Endothelial cell (in vitro differentiated cells): ENCODE data around the gene PPP1R12C. TPM values are rescaled to one million over a fixed set of nuclear protein-coding genes. Genes with fewer than 3 reads are reported as not detected.

Source experiments
- DNase-seq: peaks from one replicate; pipeline ENCODE4 v3.0.0; 2021; ENCODE audit warnings: low spot score
- H3K27ac Mint-ChIP-seq: one replicate; pipeline ENCODE4 v1.8.0; 2021; ENCODE audit warnings: mixed read lengths, inconsistent platforms; ENCODE audit not compliant: unreplicated experiment
- H3K27me3 Mint-ChIP-seq: one replicate; pipeline ENCODE4 v1.8.0; 2021; ENCODE audit warnings: mild to moderate bottlenecking, moderate library complexity, mixed read lengths, inconsistent platforms; ENCODE audit not compliant: unreplicated experiment
- H3K36me3 Mint-ChIP-seq: one replicate; pipeline ENCODE4 v1.8.0; 2021; ENCODE audit warnings: mild to moderate bottlenecking, low read depth, mixed read lengths, inconsistent platforms; ENCODE audit not compliant: unreplicated experiment
- H3K4me1 Mint-ChIP-seq: one replicate; pipeline ENCODE4 v1.8.0; 2021; ENCODE audit warnings: mild to moderate bottlenecking, mixed read lengths, inconsistent platforms; ENCODE audit not compliant: unreplicated experiment
- H3K4me3 Mint-ChIP-seq: one replicate; pipeline ENCODE4 v1.8.0; 2021; ENCODE audit warnings: mild to moderate bottlenecking, mixed read lengths, inconsistent platforms; ENCODE audit not compliant: unreplicated experiment
- H3K9me3 Mint-ChIP-seq: one replicate; pipeline ENCODE4 v1.8.0; 2021; ENCODE audit warnings: mixed read lengths, inconsistent platforms; ENCODE audit not compliant: unreplicated experiment
- CTCF ChIP-seq: fragments of 200-600 bp; sonication (generic); IDR thresholded peaks from one replicate; pipeline ENCODE4 v1.5.0; 2021; ENCODE audit warnings: antibody characterized with exemption; ENCODE audit not compliant: unreplicated experiment
- total RNA-seq: library from RNA; stranded (reverse); fragmentation: NEBNext Ultra II Directional; extraction: Animal tissue kit (Norgen Biotek cat#: 25700); gene quantifications from one replicate; pipeline ENCODE4 v1.2.1, GENCODE V29; 2021; ENCODE audit not compliant: unreplicated experiment

The PPP1R12C gene
- total RNA-seq, 1 donor from 2014 or later = 136 TPM

- Mint-ChIP-seq H3K36me3 (peaks cover 35% of the 10 kb centered on the region), H3K4me3 (no peak overlapping the region), H3K4me1 (no peaks in the 10 kb centered on the region), H3K9me3 (no peaks in the 10 kb centered on the region), H3K27me3 (peaks cover 1% of the 10 kb centered on the region), H3K27ac (no peak overlapping the region)
- no peak for TF ChIP-seq CTCF
- no peak for DNase-seq
These were observed 14.2 kb downstream of the PPP1R12C start for GRCh38 chr19:55103190-55103589.

GRCh38 chr19:55101261-55101660 is 16.2 kb downstream of the PPP1R12C start:
- no peak for DNase-seq
- Mint-ChIP-seq H3K4me3 (no peak overlapping the region), H3K9me3 (no peaks in the 10 kb centered on the region), H3K27ac (no peak overlapping the region), H3K36me3 (peaks cover 33% of the 10 kb centered on the region), H3K4me1 (peaks cover 5% of the 10 kb centered on the region), H3K27me3 (peaks cover 5% of the 10 kb centered on the region)
- no peak for TF ChIP-seq CTCF

- peak; percentile 20 for DNase-seq
- Mint-ChIP-seq H3K36me3 (peaks cover 29% of the 10 kb centered on the region), H3K27ac (peak overlapping the region; percentile 24), H3K4me3 (peak overlapping the region; percentile 74), H3K9me3 (no peaks in the 10 kb centered on the region), H3K4me1 (peaks cover 6% of the 10 kb centered on the region), H3K27me3 (peaks cover 3% of the 10 kb centered on the region)
- no peak for TF ChIP-seq CTCF
These were observed 17.6 kb downstream of the PPP1R12C start for GRCh38 chr19:55099557-55100506.

- DNase-seq = no peak
- Mint-ChIP-seq H3K4me3 (no peak overlapping the region), H3K27ac (no peak overlapping the region), H3K4me1 (peaks cover 9% of the 10 kb centered on the region), H3K27me3 (peaks cover 7% of the 10 kb centered on the region), H3K36me3 (peaks cover 32% of the 10 kb centered on the region), H3K9me3 (no peaks in the 10 kb centered on the region)
- peak; percentile 32 for TF ChIP-seq CTCF
These were observed 18.5 kb downstream of the PPP1R12C start for GRCh38 chr19:55098716-55099556.
